LHCN-M2 (cell line): ENCODE data around the gene BAHCC1. TPM values are rescaled to one million over a fixed set of nuclear protein-coding genes. Genes with fewer than 3 reads are reported as not detected.
A peak's percentile ranks its signal among the peaks of the same experiment; 100 is the strongest.

Source experiments
- DNase-seq: peaks from one replicate; pipeline ENCODE4 v3.0.0-alpha.2; 2012; ENCODE audit warnings: low read depth
- total RNA-seq: library from RNA; depleted of rRNA; stranded (reverse); fragments of >200 nt; gene quantifications from 2 replicates; pipeline ENCODE4 v1.2.3, GENCODE V29; 2014

BAHCC1 gene
- total RNA-seq, 1 experiment from 2014 or later: 6.6 TPM

- no peak for DNase-seq
Observed at GRCh38 chr17:81386141-81386645, 9.1 kb upstream of the BAHCC1 start.

- no peak for DNase-seq
Observed at GRCh38 chr17:81386646-81387099, 8.6 kb upstream of the BAHCC1 start.

GRCh38 chr17:81387100-81388090, 7.9 kb upstream of the BAHCC1 start:
- DNase-seq: no peak

- DNase-seq: no peak
Observed at GRCh38 chr17:81388091-81388611, 7.1 kb upstream of the BAHCC1 start.

- DNase-seq: no peak
Observed at GRCh38 chr17:81388612-81389367, 6.5 kb upstream of the BAHCC1 start.

- DNase-seq: no peak
Observed at GRCh38 chr17:81389585-81389984, 5.7 kb upstream of the BAHCC1 start.

- no peak for DNase-seq
Observed at GRCh38 chr17:81390029-81390872, 5.0 kb upstream of the BAHCC1 start.

- DNase-seq: no peak
Observed at GRCh38 chr17:81390873-81391255, 4.4 kb upstream of the BAHCC1 start.

- DNase-seq: no peak
Observed at GRCh38 chr17:81391293-81391935, 3.8 kb upstream of the BAHCC1 start.

GRCh38 chr17:81391936-81392908, 3.0 kb upstream of the BAHCC1 start:
- no peak for DNase-seq

- DNase-seq: no peak
Observed at GRCh38 chr17:81392909-81393654, 2.2 kb upstream of the BAHCC1 start.

GRCh38 chr17:81393684-81394376, 1.4 kb upstream of the BAHCC1 start:
- peak; percentile 100 for DNase-seq

- DNase-seq: no peak
Observed at GRCh38 chr17:81394377-81394920, 808 bp upstream of the BAHCC1 start.

- no peak for DNase-seq
Observed at GRCh38 chr17:81395600-81396277, 482 bp downstream of the BAHCC1 start.

GRCh38 chr17:81396278-81396721, 1.0 kb downstream of the BAHCC1 start:
- no peak for DNase-seq

GRCh38 chr17:81396722-81397313, 1.6 kb downstream of the BAHCC1 start:
- peak; percentile 57 for DNase-seq
